KOPT-K1 (cell line): ENCODE data around the gene GPC3.

ENCODE experiments used
- H3K27ac ChIP-seq: fragments of 200-600 bp; sonication (generic); 2 replicates; pipeline ENCODE4 v1.5.1; 2016; ENCODE audit warnings: antibody characterized with exemption, mild to moderate bottlenecking, low read depth, low read length; ENCODE audit not compliant: poor library complexity, severe bottlenecking
- H3K36me3 ChIP-seq: fragments of 200-600 bp; sonication (generic); 2 replicates; pipeline ENCODE4 v1.5.1; 2017; ENCODE audit warnings: antibody characterized with exemption, mild to moderate bottlenecking, low read length, moderate library complexity; ENCODE audit not compliant: insufficient read depth
- H3K9me3 ChIP-seq: fragments of 200-600 bp; sonication (generic); 2 replicates; pipeline ENCODE4 v1.5.1; 2017; ENCODE audit warnings: antibody characterized with exemption, low read length, mild to moderate bottlenecking; ENCODE audit not compliant: insufficient read depth, poor library complexity, severe bottlenecking

Gene GPC3

DNA sequence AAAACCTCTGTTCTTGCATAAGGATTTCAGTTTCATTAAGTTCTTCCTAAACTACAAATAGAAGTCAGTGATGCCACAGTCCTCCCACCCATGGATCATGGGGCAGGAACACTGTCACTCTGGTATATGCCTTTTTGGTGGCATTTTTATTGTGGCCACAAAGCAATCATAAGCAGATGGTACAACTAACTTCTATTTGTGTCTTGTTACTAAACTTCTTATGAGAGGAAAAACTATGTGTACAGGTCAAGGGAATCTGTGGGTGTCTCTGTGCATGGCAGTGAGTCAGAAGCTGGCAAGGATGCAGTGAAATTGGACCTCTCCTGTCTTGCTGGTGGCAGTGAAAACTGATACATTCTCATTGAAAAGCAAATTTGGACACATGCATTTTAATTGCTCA is 325.1 kb downstream of the GPC3 start:
- H3K36me3 ChIP-seq: no peaks in the 10 kb centered on the region
- H3K9me3 ChIP-seq: no peaks in the 10 kb centered on the region
- no peak overlapping the region for H3K27ac ChIP-seq

DNA sequence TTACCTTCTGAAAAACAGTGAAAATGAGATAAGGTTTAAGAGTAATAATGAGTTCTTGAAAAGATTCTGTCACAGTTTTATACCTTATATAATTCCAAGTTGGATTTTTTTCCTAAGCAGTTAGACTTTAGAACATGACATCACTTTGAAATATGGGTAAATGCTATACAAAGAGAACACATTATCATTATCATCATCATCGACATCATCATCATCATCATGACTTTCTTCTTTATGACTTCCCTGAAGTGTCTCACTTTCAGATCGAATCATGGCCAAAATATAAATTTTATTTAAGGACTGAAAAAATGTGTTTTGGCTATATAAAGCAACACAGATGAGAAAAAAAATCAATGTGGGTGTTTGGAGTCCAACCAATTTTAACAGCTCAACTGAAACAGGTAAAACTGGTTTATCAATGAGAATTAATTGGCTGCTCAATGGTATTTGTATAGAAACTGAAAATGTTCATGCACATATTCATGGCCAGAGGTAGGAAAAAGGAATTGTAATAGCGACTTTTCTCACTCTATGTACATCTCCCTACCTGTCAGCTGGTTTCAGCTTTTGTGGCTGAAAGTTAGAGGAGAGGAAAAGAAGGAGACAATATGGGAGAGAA is 327.0 kb downstream of the GPC3 start:
- Histone ChIP-seq H3K27ac (no peak overlapping the region), H3K36me3 (no peaks in the 10 kb centered on the region), H3K9me3 (no peaks in the 10 kb centered on the region)

DNA sequence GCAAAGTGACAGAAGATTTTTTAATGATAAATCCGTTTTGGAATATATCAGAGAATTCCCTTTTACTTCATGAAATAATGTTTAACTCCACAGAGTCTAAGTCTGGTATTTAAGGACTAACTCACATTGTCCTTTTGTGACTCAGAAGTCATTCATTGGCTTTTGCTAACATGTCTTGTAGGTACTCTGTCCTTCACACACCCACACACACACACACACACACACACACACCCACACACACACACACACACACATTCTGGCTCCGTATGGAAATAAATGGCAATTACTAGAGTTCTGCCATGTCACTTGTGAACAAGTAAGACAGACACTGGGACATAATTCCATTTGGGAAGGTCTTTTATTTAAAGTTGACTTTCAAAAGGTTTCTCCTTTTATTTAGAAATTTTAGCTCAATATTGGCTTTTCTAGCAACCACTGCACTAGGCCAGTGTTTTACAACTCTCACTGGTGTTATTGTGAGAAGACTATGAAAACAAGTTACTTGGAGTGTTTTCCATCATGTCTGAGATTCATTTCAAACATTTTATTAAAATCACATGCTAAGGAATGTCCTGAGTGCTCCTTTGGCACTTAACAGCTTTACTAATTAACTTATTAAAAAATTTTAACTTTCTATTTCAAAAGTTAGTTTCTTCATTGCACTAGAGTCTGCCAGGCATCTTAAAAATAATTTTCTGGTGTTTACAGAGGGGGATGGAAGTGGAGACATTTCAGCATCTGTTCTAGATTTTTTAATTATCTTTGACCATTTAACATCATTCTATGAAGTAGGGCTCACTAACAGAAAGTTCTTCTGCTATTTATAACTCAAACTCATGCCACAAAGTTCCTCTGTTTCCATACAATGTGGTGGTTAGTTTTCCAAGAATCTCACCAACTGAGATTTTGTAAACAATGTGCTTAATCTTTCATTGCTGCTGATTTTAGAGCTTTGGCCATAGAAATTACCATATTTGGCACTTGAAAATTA is 329.8 kb downstream of the GPC3 start:
- no peak overlapping the region for H3K27ac ChIP-seq
- no peaks in the 10 kb centered on the region for H3K36me3 ChIP-seq
- H3K9me3 ChIP-seq: no peaks in the 10 kb centered on the region

- no peaks in the 10 kb centered on the region for H3K9me3 ChIP-seq
- H3K27ac ChIP-seq: no peak overlapping the region
- no peaks in the 10 kb centered on the region for H3K36me3 ChIP-seq
Measured at GRCh38 chrX:133654811-133655210, 330.6 kb downstream of the GPC3 start.

DNA sequence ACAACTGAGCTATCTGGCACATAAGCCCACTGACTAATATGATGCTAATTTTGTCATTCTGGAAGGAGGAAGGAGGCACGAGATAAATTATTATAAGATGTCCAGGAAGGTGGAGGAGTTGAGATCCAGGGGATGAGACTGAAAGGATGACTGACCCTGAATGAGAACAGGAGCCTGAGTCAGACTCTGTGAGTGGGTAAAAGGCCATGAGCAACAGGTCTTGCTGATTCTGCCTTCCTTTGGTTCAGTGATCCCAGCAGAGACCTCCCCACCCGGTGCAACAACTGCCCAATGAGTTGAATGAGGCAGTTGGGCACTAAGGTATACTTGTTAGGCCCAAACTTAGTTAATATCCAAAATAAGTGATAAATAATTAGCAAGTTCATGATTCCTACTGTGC is 332.0 kb downstream of the GPC3 start:
- no peak overlapping the region for H3K27ac ChIP-seq
- H3K9me3 ChIP-seq: no peaks in the 10 kb centered on the region
- no peaks in the 10 kb centered on the region for H3K36me3 ChIP-seq

DNA sequence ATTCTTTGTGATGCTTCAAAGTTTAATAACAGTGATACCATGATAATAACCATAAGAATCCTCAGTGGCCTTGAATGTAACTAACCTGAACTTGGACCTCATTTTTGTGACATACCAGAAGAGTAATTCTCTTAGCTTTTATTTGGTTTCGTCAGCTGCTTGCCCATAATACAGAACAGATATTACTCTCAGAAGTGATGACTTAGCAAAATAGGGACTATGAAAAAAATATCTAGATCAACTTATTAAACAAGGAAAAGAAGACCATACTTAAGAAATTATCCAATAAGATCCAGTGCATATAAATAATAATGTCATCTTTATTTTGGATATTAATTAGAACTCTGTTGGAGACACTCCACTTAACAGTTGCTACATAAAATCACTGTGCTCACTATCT is 333.2 kb downstream of the GPC3 start:
- no peaks in the 10 kb centered on the region for H3K9me3 ChIP-seq
- no peak overlapping the region for H3K27ac ChIP-seq
- H3K36me3 ChIP-seq: no peaks in the 10 kb centered on the region

- Histone ChIP-seq H3K9me3 (no peaks in the 10 kb centered on the region), H3K36me3 (no peaks in the 10 kb centered on the region), H3K27ac (no peak overlapping the region)
Measured at GRCh38 chrX:133650239-133650638, 335.2 kb downstream of the GPC3 start.

GRCh38 chrX:133649651-133650050 is 335.7 kb downstream of the GPC3 start:
- H3K27ac ChIP-seq: no peak overlapping the region
- no peaks in the 10 kb centered on the region for H3K9me3 ChIP-seq
- no peaks in the 10 kb centered on the region for H3K36me3 ChIP-seq

- Histone ChIP-seq H3K9me3 (no peaks in the 10 kb centered on the region), H3K36me3 (no peaks in the 10 kb centered on the region), H3K27ac (no peak overlapping the region)
Measured at GRCh38 chrX:133648594-133648993, 336.8 kb downstream of the GPC3 start.

GRCh38 chrX:133646719-133647116 is 338.7 kb downstream of the GPC3 start:
- H3K36me3 ChIP-seq: no peaks in the 10 kb centered on the region
- no peaks in the 10 kb centered on the region for H3K9me3 ChIP-seq
- no peak overlapping the region for H3K27ac ChIP-seq

- Histone ChIP-seq H3K9me3 (no peaks in the 10 kb centered on the region), H3K36me3 (no peaks in the 10 kb centered on the region), H3K27ac (no peak overlapping the region)
Measured at GRCh38 chrX:133645977-133646718, 339.2 kb downstream of the GPC3 start.

DNA sequence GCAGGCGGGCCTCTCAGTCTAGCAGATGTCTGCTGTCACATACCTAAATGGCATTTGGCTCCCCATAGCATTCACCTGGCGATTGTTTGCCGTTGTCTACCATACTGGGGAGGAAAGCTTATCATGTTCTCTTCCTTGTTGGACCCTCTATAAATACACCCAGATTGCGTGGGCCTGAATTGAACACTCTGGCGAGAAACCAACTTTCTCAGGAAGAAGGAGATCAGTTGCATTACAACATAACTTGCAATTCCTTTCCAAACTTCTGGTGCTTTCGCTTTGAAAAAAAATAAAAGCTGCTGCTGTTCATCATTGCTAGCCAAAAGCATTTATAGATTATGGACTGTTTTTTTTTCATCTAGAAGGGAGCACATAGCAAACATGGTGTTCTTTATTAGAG is 340.1 kb downstream of the GPC3 start:
- Histone ChIP-seq H3K9me3 (no peaks in the 10 kb centered on the region), H3K36me3 (no peaks in the 10 kb centered on the region), H3K27ac (no peak overlapping the region)

DNA sequence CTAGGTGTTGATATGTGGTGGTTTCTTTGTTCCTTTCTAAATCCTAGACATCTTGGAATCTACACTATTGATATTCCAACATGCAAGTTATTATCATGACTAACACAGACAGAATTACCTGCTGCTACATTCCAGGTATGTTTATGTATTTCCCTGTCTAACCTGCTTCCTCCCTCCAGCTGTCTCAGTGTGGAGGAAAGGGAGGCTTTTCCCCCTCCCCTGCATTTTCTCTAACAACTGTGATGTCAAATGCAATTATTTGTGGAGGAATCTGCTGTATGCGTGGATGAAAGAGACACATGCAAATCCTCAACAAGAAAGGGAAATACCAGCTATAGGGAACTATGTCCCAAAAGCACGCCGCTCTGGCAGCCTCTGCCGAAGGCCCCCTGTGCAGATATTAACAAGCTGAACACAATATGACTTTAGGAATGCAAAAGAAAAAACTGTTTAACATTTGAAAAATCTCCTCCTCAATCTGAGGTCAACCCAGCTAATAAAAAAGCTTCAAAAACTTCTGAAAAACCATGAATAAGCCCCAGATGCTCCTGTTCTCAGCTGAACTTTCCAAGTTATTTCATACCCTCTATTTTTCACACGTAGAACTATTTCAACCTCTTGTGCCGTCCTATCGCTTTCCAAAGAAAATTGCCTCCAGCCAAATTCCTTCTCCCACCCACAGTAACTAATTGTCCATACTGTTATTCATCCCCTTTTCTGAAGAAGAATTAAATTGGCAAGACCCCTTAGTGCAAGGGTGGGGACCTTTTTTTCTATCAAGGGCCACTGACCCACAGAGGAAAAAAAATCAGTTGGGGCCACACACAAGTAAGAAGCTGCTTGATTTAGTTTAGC is 345.0 kb downstream of the GPC3 start:
- Histone ChIP-seq H3K36me3 (no peaks in the 10 kb centered on the region), H3K27ac (no peak overlapping the region), H3K9me3 (no peaks in the 10 kb centered on the region)

DNA sequence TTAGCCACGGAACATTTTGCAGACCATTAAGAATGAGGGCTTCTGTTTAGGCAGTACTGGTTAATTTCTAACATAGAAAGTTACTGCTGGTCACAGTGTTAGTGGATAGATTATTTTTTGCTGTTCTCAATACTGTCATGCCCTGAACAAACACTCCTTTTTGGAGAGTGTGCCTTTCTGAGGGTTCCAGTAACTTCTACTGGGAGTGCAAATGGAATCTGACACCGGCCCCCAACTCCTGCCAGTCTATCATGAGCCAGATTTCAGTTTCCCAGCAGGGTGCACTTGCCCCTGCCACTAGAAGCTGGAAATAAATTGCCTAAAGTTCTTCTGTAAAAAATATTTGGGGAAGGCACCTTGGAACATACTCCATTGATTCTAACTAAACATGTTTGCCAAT is 345.7 kb downstream of the GPC3 start:
- Histone ChIP-seq H3K27ac (no peak overlapping the region), H3K36me3 (no peaks in the 10 kb centered on the region), H3K9me3 (no peaks in the 10 kb centered on the region)
